K562 (cell line): ENCODE data around the gene ZCWPW1. TPM values are rescaled to one million over a fixed set of nuclear protein-coding genes. Genes with fewer than 3 reads are reported as not detected.

Source experiments
- ATAC-seq: fragments of 200-7000 bp; cut with Tn5 transposase; 3 replicates; pipeline ENCODE4 v1.9.1; 2020; ENCODE audit warnings: moderate library complexity
- BruUV-seq: library from RNA; stranded (reverse); fragments of 400-500 nt; replicated peaks from 2 replicates; lab custom pipeline; 2021; lab: Mats Ljungman, UMichigan
- CTCF ChIA-PET: fragments of 300-600 bp; formaldehyde crosslinking; extraction: SDS; loops from one replicate; lab custom pipeline; 2021; ENCODE audit warnings: low intra/inter-chr PET ratio; lab: Yijun Ruan, JAX
- POLR2A ChIA-PET: fragments of 300-600, 350-650 bp; sonication (Branson Sonifier 250); formaldehyde crosslinking; extraction: SDS; loops from one replicate; lab custom pipeline; 2021; ENCODE audit warnings: antibody characterized with exemption, inconsistent platforms; lab: Yijun Ruan, JAX
- DNase-seq, 4 experiments: peaks; one replicate each; pipeline versions ENCODE4 v3.0.0 to v3.0.0-alpha.2; 2011 to 2018; ENCODE audit warnings: low spot score in 3 of 4, mixed read lengths in 3 of 4; ENCODE audit errors: extremely low read depth in 1 of 4
- FAIRE-seq: peaks from 2 replicates; lab custom pipeline; 2011; peaks lifted over from hg19 to GRCh38; lab: Jason Lieb, UNC
- H2AFZ ChIP-seq: 2 replicates; pipeline ENCODE4 v1.6.0; 2011; ENCODE audit warnings: low read depth, low read length, control low read depth, inconsistent platforms
- H3K27ac ChIP-seq: fragments of 200-600 bp; 3 replicates; pipeline ENCODE4 v1.8.0; 2011; ENCODE audit warnings: low read depth, mild to moderate bottlenecking, control low read depth, inconsistent platforms, low read length, moderate library complexity, mixed read lengths; ENCODE audit errors: extremely low read depth
- H3K27me3 ChIP-seq, 2 experiments: fragments of 300-600 bp in 1 of 2; 2 replicates in 1 of 2; 3 replicates in 1 of 2; pipeline versions ENCODE4 v1.6.0 to v1.8.0; 2011; ENCODE audit warnings: inconsistent platforms in 2 of 2, low read length in 2 of 2, mild to moderate bottlenecking in 1 of 2, mixed read lengths in 1 of 2, moderate library complexity in 1 of 2; ENCODE audit not compliant: control insufficient read depth in 2 of 2, insufficient read depth in 2 of 2
- H3K36me3 ChIP-seq: fragments of 300-600 bp; 3 replicates; pipeline ENCODE4 v1.8.0; 2011; ENCODE audit warnings: mild to moderate bottlenecking, low read length, inconsistent platforms; ENCODE audit not compliant: control insufficient read depth, insufficient read depth
- H3K4me1 ChIP-seq, 2 experiments: fragments of 200-600 bp in 1 of 2; replicated peaks in 1 of 2; 2 replicates in 1 of 2; 3 replicates in 1 of 2; pipeline versions ENCODE4 v1.5.1 to v1.8.0; 2011; ENCODE audit warnings: inconsistent platforms in 2 of 2, low read length in 2 of 2, mild to moderate bottlenecking in 1 of 2, mixed read lengths in 1 of 2, moderate library complexity in 1 of 2; ENCODE audit not compliant: control insufficient read depth in 2 of 2, insufficient read depth in 2 of 2
- H3K4me2 ChIP-seq: 2 replicates; pipeline ENCODE4 v1.6.1; 2011; ENCODE audit warnings: low read length, control low read depth, inconsistent platforms, mixed read lengths; ENCODE audit not compliant: insufficient read depth
- H3K4me3 ChIP-seq: fragments of 200-600 bp; sonication (generic), shearing (Covaris generic); 2 replicates; pipeline ENCODE4 v1.5.1; 2016; ENCODE audit warnings: control low read depth, inconsistent platforms
- H3K79me2 ChIP-seq: fragments of 200-600 bp; 3 replicates; pipeline ENCODE4 v1.8.0; 2011; ENCODE audit warnings: low read length, inconsistent platforms; ENCODE audit not compliant: control insufficient read depth, insufficient read depth
- H3K9ac ChIP-seq, 2 experiments: 2 replicates each; pipeline versions ENCODE4 v1.6.0 to v1.6.1; 2011; ENCODE audit warnings: low read depth in 2 of 2, low read length in 2 of 2, control low read depth in 1 of 2, inconsistent platforms in 1 of 2, mild to moderate bottlenecking in 1 of 2, mixed read lengths in 1 of 2; ENCODE audit not compliant: insufficient read depth in 1 of 2
- H3K9me1 ChIP-seq: one replicate; pipeline ENCODE4 v1.6.0; 2011; ENCODE audit warnings: inconsistent platforms, mild to moderate bottlenecking, low read length, moderate library complexity; ENCODE audit not compliant: control insufficient read depth, insufficient read depth
- H3K9me3 ChIP-seq: replicated peaks from 2 replicates; pipeline ENCODE4 v1.5.1; 2011; ENCODE audit warnings: low read depth, low read length, inconsistent platforms; ENCODE audit not compliant: control insufficient read depth, insufficient read depth
- H4K20me1 ChIP-seq: replicated peaks from 2 replicates; pipeline ENCODE4 v1.6.1; 2011; ENCODE audit warnings: low read length, inconsistent platforms, mixed read lengths; ENCODE audit not compliant: control insufficient read depth, insufficient read depth
- POLR2AphosphoS2 ChIP-seq: IDR thresholded peaks from 2 replicates; pipeline ENCODE4 v1.6.1; 2012; ENCODE audit warnings: low read length, improper control_type of control experiment
- ZBTB33 ChIP-seq: sonication (generic); formaldehyde crosslinking; IDR thresholded peaks from 2 replicates; pipeline ENCODE4 v1.8.1; 2023; ENCODE audit warnings: mild to moderate bottlenecking, missing genetic modification reagents
- ZNF740 ChIP-seq, 3 experiments: fragments of 200-800 bp in 1 of 3; sonication (Bioruptor generic) in 1 of 3; sonication (generic) in 1 of 3; formaldehyde crosslinking in 1 of 3; IDR thresholded peaks; 2 replicates each; pipeline versions ENCODE4 v1.6.1 to v1.8.0; 2016 to 2022; ENCODE audit warnings: mild to moderate bottlenecking in 2 of 3, missing compliant biosample characterization in 2 of 3, missing genetic modification characterization in 2 of 3, missing genetic modification reagents in 1 of 3
- WGBS: fragments of 100-300 bp; shearing (Covaris generic); methylation state at CpG from one replicate; pipeline ENCODE4 v1.1.6; 2016; ENCODE audit warnings: low coverage, mixed read lengths; ENCODE audit not compliant: insufficient coverage; ENCODE audit errors: missing lambda C conversion rate; 5-methylcytosine and 5-hydroxymethylcytosine counted together
- in situ Hi-C: fragments of 300-500 bp; cut with MboI; formaldehyde crosslinking; loops from 4 replicates; pipeline ENCODE4 v1.15.0; 2018; ENCODE audit warnings: inconsistent platforms, mixed read lengths
- intact Hi-C: fragments of 100-400 bp; cut with micrococcal nuclease; formaldehyde crosslinking; loops from 2 replicates; pipeline ENCODE4 v1.14.2; 2022
- polyA plus RNA-seq, 8 experiments: library from polyadenylated mRNA; depleted of rRNA in 4 of 8; stranded (reverse) in 5 of 8; unstranded in 3 of 8; fragments of >200 nt; fragmentation: Nextera tagmentation in 2 of 8; fragmentation: Illumina TruSeq in 1 of 8; extraction: Ambion mirVana in 2 of 8; extraction: Trizol in 1 of 8; gene quantifications; 2 replicates each; pipeline versions ENCODE4 v1.2.1 to v1.2.3, GENCODE V29; 2011 to 2014; ENCODE audit warnings: inconsistent platforms in 1 of 8, missing spikeins in 1 of 8
- total RNA-seq, 7 experiments: library from RNA; depleted of rRNA in 6 of 7; stranded (reverse); fragments of >200 nt in 6 of 7; fragmentation: Illumina TruSeq in 2 of 7; extraction: Trizol in 2 of 7; gene quantifications; 2 replicates each; pipeline versions ENCODE4 v1.2.1 to v1.2.3, GENCODE V29; 2011 to 2021; ENCODE audit warnings: low replicate concordance in 1 of 7

The ZCWPW1 gene
- total and polyA plus RNA-seq, 9 of the 15 experiments (the other 6 are each of a cell fraction or from before 2014, with no cell fraction given) = 0.18 to 1.7 (median 1.2) TPM

- peaks cover 7 to 18% of the 10 kb centered on the region in 2 experiments; a peak in 4 of 5 replicates for H3K4me1 ChIP-seq
- no peak overlapping the region for H3K27ac ChIP-seq
- no peak overlapping the region for H3K9ac ChIP-seq
- BruUV-seq = no TSS peak
- no peak overlapping the region for H3K4me3 ChIP-seq
- peaks cover 4% of the 10 kb centered on the region for H3K9me1 ChIP-seq
- TF ChIP-seq ZBTB33 (CRISPR knock-in tag) (peak; percentile 13; the same call in 1 of the 2 replicates), POLR2AphosphoS2 (0 out of 2 replicates have a peak, but pooled peaks have one; percentile 26), ZNF740 (CRISPR knock-in tag; IDR thresholded peaks at IDR 0.05) (no peak), ZNF740 (tag; IDR thresholded peaks at IDR 0.05) (no peak)
- no peaks in the 10 kb centered on the region for H3K27me3 ChIP-seq
- H3K9me3 ChIP-seq = no peaks in the 10 kb centered on the region
- no peaks in the 10 kb centered on the region for H4K20me1 ChIP-seq
- WGBS = 84% methylated on average over 8 of the region's 8 CpGs
- peaks cover 33% of the 10 kb centered on the region for H3K36me3 ChIP-seq
- no peak for DNase-seq
- ChIA-PET POLR2A (interaction anchor here (0.6 kb wide), 1 partner anchor 1395 kb away, joined by 3 read pairs; no protein-coding TSS in a partner anchor), CTCF (no interaction called here)
- no peaks in the 10 kb centered on the region for H3K79me2 ChIP-seq
- no peak overlapping the region for H3K4me2 ChIP-seq
- no peak for ATAC-seq
- no peak for FAIRE-seq
- H2AFZ ChIP-seq = no peak overlapping the region
- intact Hi-C loops (no loop called here), in situ Hi-C loops (no loop called here)
Measured at GRCh38 chr7:100367251-100367620, 61.3 kb downstream of the ZCWPW1 start.
